Nephron progenitor cell (in vitro differentiated cells): ENCODE data around the gene VPREB3.

ENCODE experiments used
- DNase-seq: peaks from one replicate; pipeline ENCODE4 v3.0.0; 2021
- H3K27ac Mint-ChIP-seq: 2 replicates; pipeline ENCODE4 v1.8.0; 2021; ENCODE audit warnings: mild to moderate bottlenecking, moderate library complexity, mixed read lengths
- H3K27me3 Mint-ChIP-seq: 2 replicates; pipeline ENCODE4 v1.8.0; 2021; ENCODE audit warnings: mild to moderate bottlenecking, low read depth, mixed read lengths; ENCODE audit not compliant: poor library complexity
- H3K36me3 Mint-ChIP-seq: 2 replicates; pipeline ENCODE4 v1.8.0; 2021; ENCODE audit warnings: low read depth, mixed read lengths
- H3K4me1 Mint-ChIP-seq: 2 replicates; pipeline ENCODE4 v1.8.0; 2021; ENCODE audit warnings: mixed read lengths
- H3K4me3 Mint-ChIP-seq: 2 replicates; pipeline ENCODE4 v1.8.0; 2021; ENCODE audit warnings: mild to moderate bottlenecking, moderate library complexity, mixed read lengths
- H3K9me3 Mint-ChIP-seq: 2 replicates; pipeline ENCODE4 v1.8.0; 2021; ENCODE audit warnings: mild to moderate bottlenecking, moderate library complexity, mixed read lengths
- TF ChIP-seq, protein P1 (sequence below): fragments of 200-600 bp; sonication (generic); IDR thresholded peaks from 2 replicates; pipeline ENCODE4 v1.5.0; 2021; ENCODE audit warnings: antibody characterized with exemption

VPREB3 gene

DNA sequence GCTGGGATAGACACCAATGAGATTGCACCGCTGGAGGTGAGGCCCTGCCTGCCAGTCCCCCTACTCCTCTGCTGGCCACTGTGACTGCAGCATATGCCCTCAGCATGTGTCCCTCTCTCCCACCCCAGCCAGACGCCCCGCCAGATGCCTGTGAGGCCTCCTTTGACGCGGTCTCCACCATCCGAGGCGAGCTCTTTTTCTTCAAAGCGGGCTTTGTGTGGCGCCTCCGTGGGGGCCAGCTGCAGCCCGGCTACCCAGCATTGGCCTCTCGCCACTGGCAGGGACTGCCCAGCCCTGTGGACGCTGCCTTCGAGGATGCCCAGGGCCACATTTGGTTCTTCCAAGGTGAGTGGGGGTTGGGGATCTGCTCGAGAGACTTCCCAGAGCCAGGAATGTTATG lies 26.8 kb upstream of the VPREB3 start:
- Mint-ChIP-seq H3K27me3 (no peaks in the 10 kb centered on the region), H3K4me1 (peaks cover 20% of the 10 kb centered on the region), H3K36me3 (no peaks in the 10 kb centered on the region), H3K9me3 (no peaks in the 10 kb centered on the region), H3K27ac (no peak overlapping the region), H3K4me3 (no peak overlapping the region)
- TF ChIP-seq, protein P1, sequence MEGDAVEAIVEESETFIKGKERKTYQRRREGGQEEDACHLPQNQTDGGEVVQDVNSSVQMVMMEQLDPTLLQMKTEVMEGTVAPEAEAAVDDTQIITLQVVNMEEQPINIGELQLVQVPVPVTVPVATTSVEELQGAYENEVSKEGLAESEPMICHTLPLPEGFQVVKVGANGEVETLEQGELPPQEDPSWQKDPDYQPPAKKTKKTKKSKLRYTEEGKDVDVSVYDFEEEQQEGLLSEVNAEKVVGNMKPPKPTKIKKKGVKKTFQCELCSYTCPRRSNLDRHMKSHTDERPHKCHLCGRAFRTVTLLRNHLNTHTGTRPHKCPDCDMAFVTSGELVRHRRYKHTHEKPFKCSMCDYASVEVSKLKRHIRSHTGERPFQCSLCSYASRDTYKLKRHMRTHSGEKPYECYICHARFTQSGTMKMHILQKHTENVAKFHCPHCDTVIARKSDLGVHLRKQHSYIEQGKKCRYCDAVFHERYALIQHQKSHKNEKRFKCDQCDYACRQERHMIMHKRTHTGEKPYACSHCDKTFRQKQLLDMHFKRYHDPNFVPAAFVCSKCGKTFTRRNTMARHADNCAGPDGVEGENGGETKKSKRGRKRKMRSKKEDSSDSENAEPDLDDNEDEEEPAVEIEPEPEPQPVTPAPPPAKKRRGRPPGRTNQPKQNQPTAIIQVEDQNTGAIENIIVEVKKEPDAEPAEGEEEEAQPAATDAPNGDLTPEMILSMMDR, result no peak
- DNase-seq, result no peak

DNA sequence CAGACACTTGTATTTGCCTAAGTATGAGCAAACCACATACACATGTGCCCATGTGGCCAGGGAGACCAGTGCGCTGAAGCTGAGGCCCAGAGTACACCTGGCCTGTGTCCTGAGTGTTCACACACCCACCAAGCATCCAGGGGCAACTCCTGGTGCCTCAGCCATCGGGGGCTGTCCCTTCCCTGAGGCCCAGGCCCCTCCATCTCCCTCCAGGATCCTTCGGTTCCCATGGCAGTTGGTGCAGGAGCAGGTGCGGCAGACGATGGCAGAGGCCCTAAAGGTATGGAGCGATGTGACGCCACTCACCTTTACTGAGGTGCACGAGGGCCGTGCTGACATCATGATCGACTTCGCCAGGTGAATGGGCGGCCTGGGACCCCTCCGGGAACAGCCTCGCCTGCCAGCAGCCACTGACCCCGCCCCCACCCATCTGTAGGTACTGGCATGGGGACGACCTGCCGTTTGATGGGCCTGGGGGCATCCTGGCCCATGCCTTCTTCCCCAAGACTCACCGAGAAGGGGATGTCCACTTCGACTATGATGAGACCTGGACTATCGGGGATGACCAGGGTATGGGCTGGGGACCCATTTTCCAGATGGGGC lies 26.0 kb upstream of the VPREB3 start:
- Mint-ChIP-seq H3K4me3 (no peak overlapping the region), H3K36me3 (no peaks in the 10 kb centered on the region), H3K9me3 (no peaks in the 10 kb centered on the region), H3K4me1 (peaks cover 26% of the 10 kb centered on the region), H3K27ac (no peak overlapping the region), H3K27me3 (no peaks in the 10 kb centered on the region)
- TF ChIP-seq, protein P1, result no peak
- no peak for DNase-seq

DNA sequence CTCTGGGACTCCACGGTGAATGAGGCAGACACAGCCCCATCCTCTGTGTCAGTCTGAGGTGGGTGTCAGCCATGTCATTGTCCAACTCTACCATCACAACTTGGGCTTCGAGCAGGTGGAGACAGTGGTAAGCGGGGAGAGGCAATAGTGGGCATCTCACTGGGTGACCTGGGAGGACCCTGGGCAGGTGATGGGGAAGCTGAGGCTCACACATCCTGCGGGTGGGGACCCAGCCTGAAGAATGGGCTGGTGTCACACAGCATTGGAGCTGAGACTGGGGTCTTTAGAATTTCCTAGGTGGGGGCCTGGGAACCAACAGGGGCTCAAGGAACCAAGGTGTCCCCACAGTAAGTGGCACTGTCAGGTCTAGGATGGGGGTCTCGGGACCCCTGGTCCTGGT lies 25.5 kb upstream of the VPREB3 start:
- Mint-ChIP-seq H3K27ac (no peak overlapping the region), H3K9me3 (no peaks in the 10 kb centered on the region), H3K36me3 (no peaks in the 10 kb centered on the region), H3K27me3 (no peaks in the 10 kb centered on the region), H3K4me3 (no peak overlapping the region), H3K4me1 (peaks cover 29% of the 10 kb centered on the region)
- TF ChIP-seq, protein P1, result no peak
- DNase-seq, result no peak

- no peaks in the 10 kb centered on the region for H3K27me3 Mint-ChIP-seq
- no peaks in the 10 kb centered on the region for H3K36me3 Mint-ChIP-seq
- no peak overlapping the region for H3K4me3 Mint-ChIP-seq
- H3K4me1 Mint-ChIP-seq, result peaks cover 35% of the 10 kb centered on the region
- TF ChIP-seq, protein P1, result no peak
- DNase-seq, result no peak
- no peaks in the 10 kb centered on the region for H3K9me3 Mint-ChIP-seq
- no peak overlapping the region for H3K27ac Mint-ChIP-seq
Observed at GRCh38 chr22:23779083-23779482, 24.9 kb upstream of the VPREB3 start.

- H3K36me3 Mint-ChIP-seq, result no peaks in the 10 kb centered on the region
- no peaks in the 10 kb centered on the region for H3K9me3 Mint-ChIP-seq
- no peak overlapping the region for H3K4me3 Mint-ChIP-seq
- TF ChIP-seq, protein P1, result no peak
- H3K4me1 Mint-ChIP-seq, result peaks cover 41% of the 10 kb centered on the region
- no peak for DNase-seq
- no peak overlapping the region for H3K27ac Mint-ChIP-seq
- peaks cover under 1% of the 10 kb centered on the region for H3K27me3 Mint-ChIP-seq
Observed at GRCh38 chr22:23778577-23778900, 24.3 kb upstream of the VPREB3 start.

- Mint-ChIP-seq H3K9me3 (no peaks in the 10 kb centered on the region), H3K36me3 (no peaks in the 10 kb centered on the region), H3K27me3 (peaks cover 6% of the 10 kb centered on the region), H3K4me3 (no peak overlapping the region), H3K27ac (no peak overlapping the region), H3K4me1 (peaks cover 46% of the 10 kb centered on the region)
- no peak for DNase-seq
- TF ChIP-seq, protein P1, result no peak
Observed at GRCh38 chr22:23777776-23778576, 23.8 kb upstream of the VPREB3 start.
